T-helper 2 cell treated with Interferon-gamma antibody and Interleukin-4, amounts not matched to agents 100 ng/mL and 5 ng/mL, for 36 hours (primary cell): Measurements from ENCODE around the gene KCNJ1. TPM values are rescaled to one million over a fixed set of nuclear protein-coding genes. Genes with fewer than 3 reads are reported as not detected.

Source experiments
- intact Hi-C: fragments of 100-400 bp; cut with micrococcal nuclease; formaldehyde crosslinking; loops from one replicate; pipeline ENCODE4 v1.15.1; 2023
- total RNA-seq: library from RNA; stranded (reverse); gene quantifications from 2 replicates; pipeline ENCODE4 v1.2.3, GENCODE V29; 2022

KCNJ1 gene
- total RNA-seq, 1 donor from 2014 or later: not detected

DNA sequence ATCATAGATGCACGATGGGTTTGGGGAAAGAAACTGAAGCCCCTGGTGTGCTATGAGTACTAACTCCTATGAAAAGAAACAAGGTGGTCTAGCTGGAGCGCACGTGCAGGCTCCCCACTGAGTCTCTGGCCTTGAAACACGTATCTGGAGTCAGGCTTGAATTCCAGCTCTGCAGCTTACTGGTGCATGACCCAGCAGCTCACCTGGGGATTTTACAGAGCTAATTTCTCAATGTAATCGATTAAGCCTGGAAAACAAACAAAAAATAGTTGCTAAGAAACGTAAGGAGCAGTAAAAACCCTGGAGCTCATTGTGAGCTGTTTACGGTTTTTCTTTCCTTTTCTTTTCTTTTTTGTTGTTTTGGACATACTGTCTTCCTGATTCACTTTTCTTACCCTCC, 12.3 kb downstream of the KCNJ1 start:
- intact Hi-C loops: loop anchor here (5.0 kb wide), 1 partner anchor 823 kb away; no protein-coding TSS in a partner anchor

DNA sequence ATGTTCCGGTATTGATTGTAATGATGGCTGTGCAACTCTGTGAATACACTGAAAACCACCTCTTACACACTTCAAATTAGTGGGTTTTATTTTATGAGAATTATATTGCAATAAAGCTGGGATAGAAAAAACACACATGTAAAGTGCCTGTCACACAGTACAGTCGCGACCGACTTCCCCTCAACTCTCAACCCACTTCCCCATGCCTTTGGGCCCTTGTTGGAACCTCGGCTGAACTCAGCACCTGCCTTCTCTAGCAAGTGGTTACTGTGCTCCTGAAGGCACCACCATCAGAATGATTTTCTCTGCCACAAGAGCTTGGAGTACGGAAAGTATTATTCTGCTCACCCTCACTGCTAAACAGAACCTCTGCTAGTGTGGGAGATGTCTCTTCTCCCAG, 13.5 kb downstream of the KCNJ1 start:
- intact Hi-C loops: no loop called here

DNA sequence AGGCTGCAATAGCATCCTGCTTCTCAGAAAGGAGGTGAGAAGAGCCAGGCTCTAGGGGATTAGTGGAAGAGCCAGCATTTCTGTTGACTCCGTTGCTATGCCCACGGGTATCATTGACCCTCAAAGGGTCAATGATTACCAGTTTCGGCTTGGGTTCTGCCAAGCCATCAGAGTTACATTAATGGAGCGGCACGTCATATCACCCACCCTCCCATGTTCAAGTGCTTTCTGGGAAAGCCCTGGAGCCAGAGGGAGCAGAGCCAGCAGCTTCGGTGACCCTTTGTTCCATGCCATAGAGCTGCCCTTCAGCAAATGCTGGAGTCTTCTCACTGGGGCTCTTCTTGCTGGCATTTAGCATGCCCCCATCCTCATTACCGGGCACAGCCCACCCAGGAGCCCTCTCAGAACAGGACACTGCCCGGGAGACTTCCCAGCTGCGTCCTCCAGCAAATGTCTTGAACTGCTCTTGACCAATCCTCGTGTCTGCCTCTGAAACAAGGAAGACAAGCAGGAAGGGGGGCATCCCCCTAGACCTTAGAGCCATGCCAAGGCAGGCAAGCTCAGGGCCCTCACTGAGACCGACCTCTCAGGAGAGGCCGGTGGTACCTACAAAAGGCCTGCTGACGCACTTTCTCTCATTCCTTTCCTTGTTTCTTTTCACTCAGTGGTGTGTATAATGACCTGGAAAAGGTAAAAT, 14.6 kb downstream of the KCNJ1 start:
- intact Hi-C loops: no loop called here

DNA sequence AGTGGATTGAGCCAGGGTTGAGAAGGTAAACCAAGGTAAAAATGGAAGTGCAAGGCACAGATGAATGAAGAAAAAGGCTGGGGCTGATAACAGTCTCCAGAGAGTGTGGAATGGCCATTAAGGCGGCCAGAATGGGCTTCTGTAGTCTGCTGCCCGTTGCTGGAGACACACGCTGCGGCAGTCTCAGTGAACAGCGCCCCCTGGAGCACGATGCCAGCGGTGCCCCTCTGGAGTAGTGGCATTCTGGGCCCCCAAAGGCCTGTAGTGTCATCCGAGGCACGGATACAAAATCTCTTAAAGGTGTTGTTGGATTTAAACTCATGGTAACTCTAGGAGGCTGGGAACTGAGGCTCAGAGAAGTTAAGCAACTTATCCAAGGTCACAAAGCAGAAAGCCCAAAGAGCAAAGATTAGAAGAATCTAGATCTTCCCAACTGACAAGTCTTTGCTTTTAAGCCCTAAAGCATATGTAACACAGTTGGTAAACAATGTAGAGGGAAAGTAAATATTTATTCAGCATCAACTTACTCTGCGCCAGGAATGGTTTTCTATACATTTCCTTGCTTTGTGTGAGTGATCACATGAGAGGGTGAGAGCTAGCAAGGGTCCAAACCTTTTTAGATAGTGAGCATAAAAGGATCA, 18.2 kb downstream of the KCNJ1 start:
- intact Hi-C loops: no loop called here

DNA sequence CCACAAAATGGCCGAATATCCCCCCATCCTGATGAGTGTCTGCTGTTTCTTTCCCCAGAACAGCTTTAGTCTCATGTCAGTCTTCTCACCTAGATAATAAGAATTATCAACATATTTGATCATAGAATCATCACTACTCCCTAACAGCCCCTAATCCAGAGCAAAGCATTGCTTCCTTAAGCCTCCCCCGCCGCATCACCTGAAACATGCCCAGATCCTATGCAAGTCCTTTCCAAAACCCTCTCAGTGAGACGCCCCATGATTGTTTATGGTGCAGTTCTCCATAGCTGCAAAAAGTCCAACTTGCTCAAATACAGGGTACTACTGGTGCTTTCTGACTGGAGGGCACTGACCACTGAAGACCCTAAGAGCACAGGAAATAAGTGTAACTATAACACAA, 20.1 kb downstream of the KCNJ1 start:
- intact Hi-C loops: no loop called here

DNA sequence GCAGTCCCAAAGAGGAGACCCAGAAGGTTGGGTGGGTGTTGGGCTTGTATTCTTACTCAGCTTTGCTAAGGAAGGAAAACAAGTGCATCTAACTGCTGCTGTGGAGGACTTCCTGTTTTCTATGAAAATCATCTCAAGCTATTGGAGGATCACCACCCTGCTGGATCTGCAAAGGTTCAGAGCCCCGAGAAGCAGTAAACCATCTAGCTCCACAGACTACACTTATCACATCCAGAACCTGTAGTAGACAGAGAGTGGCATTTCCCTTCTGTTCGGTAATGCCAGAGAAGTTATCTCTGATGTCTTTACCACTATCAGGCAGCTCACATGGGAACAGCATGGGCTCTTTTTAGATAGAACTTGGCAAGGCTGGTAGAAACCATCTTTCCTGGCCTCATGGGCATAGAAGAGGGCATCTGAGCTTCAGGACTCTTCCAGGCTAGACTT, 21.7 kb downstream of the KCNJ1 start:
- intact Hi-C loops: no loop called here

DNA sequence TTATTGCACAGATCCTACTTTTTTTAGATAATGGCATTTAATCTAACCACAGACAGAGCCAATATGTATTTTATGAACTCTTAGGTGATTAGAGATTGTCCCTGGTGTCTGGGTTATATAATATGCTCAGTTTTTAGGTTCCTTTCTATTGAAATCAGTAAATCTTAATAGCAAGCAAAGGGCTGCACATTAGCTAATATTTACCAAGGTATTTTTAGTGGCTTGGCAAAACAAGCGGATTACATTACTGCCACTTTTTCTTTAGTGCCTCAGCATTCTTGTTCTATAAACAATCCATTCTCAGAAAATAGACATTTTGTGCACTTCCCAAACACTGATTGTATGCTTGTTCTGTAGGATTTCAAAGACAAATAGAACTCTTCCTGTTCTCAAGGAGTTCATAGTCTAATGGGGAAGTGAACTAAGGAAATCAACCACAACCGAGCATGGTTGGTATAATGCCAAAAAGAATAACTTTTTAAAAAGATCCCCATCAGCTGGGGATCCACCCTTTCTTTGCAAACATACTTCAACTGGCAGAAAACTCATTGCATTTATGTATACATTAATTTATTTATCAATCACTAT, 23.8 kb downstream of the KCNJ1 start:
- intact Hi-C loops: no loop called here

DNA sequence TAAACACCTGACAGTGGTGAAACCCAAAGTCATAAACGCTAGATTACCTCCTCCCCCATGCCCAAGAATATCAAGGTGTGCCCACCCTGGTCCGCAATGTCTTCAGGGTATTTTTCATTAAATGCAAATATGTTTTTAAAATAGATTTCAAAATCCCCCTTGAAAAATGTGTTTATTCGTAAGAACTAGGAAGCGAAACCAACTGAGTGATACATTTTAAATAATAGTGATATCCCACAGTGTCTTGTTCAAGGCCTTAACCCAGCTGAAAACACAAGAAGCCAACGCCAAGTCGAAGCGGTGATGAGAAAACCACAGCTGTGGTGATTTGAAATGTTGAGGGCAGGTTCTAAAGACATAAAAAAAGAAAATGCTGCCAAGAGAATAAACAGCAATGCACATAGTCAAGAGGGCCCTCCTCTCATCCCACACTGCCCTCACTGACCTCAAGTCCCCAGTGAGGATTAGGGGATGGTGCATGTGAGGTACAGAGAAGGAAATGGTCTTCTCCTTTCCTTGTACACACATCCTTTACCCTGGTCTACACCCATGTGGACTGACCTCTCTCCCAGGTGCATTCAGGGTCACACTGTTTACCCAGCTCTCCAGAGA, 25.5 kb downstream of the KCNJ1 start:
- intact Hi-C loops: no loop called here

DNA sequence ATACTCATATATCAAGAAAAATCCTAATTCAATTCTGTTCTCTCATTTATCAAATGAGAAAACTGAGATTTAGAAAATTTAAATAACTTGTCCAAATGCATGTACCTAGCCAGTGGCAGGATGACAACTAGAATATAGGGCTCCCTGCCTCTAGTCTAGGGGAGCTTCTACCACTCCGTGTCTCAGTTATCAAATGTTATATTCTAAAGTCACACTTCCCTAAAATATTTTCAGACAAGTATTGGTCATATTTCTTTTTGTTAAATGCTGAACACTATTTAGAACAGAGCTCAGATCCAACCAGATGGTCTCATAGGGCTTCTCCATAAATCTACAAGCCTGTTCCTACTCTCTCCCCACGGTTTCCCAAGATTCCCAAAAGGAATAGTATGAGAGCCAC, 26.3 kb downstream of the KCNJ1 start:
- intact Hi-C loops: no loop called here

DNA sequence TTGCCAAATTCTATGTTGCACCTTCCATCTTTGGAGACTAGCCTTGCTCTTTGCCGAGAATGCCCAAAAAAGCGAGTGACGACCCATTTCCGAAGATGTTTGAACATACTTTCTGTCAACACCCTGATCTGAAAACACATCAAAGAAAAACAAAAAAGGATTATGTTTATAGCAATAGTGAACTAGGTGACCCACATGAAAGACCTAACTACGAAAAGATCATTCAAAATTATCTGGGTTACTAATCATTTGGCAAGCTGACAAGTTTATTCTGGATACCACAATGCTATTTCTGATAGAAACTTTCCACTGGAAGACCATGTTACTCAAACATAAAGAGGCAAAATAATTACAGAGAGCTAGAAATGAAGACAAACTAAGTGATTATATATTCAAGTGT, 27.0 kb downstream of the KCNJ1 start:
- intact Hi-C loops: no loop called here

DNA sequence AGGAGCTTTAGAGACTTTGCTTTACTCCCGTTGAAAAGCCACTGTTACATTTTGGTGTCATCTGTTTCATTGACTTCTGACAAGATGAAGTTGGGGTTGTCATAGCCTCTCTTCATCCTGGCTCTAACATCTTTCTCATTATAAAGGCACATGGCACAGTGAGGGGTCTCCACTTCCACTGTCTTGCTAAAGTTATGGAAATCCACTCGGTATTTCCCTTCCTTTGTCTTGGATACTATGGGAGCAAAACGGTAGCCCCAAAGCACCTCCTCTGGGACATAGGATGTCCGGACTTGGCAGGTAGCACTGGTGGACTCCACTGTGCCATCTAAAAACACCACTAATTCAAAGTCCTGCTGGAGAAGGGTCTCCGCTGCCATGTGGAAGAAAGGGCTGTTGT, 28.0 kb downstream of the KCNJ1 start:
- intact Hi-C loops: no loop called here

DNA sequence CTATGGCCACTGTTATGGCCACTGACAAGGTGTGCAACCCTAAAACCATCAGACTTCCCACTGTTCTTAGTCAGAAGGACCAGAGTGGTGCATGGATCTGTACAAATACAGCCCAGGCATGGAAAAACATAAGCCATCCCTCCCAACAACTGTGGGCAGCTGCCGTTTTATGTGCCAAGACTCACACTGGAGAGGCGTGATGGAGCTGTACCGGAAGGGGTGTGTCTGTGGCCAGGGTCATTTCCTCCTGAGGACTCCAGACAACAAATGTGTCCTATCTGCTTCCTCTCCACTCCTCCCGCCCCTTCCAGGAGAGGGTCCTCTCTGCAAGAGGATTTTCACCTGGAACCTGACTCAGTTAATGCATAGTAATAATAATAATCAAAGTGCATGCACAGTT, 29.5 kb downstream of the KCNJ1 start:
- intact Hi-C loops: no loop called here

DNA sequence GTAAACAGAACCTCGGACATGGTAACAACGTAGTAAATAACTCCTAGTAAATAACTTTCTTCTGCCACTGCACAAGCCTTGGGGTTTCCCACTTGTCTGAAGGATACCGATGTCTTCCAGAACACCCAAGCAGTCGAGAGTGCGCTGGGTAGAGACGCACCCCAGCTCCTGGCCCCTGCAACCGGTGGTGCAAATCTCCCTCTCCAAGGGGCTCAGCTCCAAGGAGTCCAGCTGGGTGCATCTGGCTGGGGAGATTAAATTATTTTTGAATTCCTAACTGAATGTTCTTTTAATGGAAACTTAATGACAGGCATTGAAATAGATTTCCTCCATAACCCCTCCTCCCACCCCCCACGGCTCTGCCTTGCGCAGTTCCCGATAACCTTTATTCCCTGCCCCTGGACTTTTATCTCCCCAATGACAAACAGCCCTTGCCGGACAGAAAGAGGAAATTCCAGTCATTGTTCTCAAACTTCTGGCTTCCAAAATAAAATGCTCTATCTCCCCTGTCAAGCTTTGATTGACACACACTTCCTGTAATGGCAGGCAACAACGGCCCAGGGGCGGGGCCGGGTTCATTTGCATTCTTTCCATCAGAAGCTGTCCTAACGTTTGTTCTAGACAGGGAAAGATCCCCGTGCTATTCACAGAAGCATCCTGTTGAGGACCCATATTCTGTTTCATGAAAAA, 31.2 kb downstream of the KCNJ1 start:
- intact Hi-C loops: no loop called here

DNA sequence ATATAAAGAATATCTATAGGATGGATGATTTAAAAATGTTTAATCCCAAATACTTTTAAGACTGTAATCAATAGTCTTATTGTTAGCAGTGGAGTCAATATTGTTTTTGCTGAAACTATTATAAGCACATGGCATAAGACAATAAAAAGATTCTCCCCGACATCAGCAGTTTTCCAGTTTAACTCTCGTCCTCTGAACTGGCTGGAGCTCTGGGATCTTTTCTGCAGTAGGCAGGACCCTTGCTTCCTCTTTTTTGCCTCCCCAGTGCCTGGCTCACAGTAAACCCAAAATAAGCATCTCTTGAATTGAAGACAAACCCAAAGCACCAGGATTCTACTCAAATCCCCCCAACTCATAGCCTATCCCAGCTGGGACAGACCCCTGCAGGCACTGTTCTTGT, 32.9 kb downstream of the KCNJ1 start:
- intact Hi-C loops: loop anchor here (5.0 kb wide), 2 partner anchors 307 to 322 kb away; no protein-coding TSS in a partner anchor

DNA sequence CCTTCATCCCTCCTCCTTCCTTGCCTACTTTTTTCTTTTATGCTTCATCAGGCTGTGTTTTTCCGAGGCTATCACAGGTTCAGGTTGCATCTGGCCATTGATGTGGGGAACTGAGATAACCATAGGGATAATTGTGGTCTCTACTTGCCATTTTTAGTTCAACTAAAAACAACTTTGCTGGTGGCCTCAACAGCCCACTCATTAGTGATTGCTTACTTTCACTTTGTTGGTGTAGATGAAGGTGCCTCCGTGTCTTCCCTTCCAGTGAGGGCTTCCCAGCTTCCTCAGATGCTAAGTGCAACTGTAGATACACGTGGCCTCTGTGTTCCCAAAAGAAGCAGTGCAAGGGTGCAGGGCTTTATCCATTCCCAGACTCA, 35.0 kb downstream of the KCNJ1 start:
- intact Hi-C loops: loop anchor here (5.0 kb wide), 2 partner anchors 305 to 320 kb away; no protein-coding TSS in a partner anchor

DNA sequence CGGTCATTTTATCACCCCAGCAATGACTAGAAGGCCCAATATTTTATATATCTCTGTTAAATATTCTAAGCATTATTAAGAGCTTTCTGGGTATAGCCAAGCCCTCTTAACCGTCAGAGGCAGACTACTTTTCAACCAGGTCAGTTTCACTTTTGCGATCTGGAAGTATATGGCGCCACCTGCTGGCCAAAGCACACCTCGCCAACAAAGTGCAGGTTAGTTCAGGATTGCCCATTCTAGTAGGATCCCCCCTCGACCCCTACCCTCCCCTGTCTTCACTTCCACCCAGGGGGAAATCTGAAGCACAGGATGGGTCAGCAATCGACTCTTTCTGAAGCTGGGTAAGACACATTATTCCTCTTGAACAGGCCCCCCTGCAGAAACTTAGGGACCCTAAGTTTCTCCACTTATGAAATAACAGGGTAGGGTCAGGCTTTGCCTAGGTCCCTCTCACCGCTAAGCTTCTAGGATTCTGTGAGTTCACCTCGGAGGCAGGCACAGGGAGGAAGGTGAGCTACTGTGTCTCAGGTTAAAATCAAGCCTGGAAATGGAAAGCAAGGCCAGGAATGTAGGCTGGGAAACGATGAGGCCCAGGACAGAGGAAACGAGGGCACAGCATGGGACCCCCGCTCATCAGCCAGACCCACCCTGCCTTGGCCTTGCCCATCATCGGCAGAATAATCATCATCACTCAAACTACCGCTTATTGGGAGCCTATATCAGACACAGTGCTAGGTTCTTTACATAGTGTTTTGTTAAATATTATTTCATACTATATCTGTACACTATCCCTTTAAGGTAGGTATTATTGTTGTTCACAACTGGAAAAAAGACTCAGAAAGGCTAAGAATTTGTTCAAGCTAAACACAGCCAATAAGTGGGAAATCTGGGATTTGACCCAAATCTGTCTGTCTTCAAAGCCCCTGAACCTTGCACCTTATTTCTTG, 35.6 kb downstream of the KCNJ1 start:
- intact Hi-C loops: loop anchor here (1.0 to 5.0 kb wide), 11 partner anchors 27 to 800 kb away; no protein-coding TSS in a partner anchor

DNA sequence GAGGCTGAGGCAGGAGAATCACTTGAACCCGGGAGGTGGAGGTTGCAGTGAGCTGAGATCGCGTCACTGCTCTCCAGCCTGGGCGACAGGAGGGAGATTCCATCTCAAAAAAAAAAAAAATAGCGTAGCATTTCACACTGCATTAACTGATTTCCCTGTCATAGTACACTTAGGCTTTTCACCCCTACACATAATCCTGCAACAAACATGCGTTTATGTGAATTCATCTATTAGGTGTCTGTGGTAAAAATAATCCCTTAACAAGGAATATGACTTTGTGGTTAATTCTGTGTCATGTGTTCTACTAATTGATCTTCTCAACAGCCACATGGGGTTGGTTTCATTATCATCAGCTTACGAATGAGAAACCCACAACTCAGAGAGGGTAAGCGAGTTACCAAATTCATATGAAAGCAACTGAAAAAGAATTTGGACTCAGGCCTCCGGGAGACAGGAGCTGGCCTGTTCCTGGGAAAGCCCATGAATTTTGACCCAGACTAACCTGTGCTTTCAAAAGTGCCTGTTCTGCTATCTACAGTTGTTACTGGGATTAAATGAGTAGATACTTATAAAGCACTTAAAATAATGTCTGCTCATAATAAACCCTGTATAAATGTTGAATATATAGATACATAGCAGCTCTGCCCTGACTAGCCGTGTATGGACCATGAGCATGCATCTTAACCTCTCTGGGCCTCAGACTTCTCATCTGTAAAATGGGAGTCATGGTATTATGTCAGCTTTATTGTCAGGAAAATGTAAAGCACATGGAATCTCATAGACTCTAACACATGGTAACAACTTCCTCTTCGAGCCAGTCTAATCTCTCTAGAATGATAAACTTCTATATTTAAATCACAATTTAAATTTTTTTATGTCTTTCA, 36.6 kb downstream of the KCNJ1 start:
- intact Hi-C loops: loop anchor here (1.0 to 5.0 kb wide), 11 partner anchors 28 to 799 kb away; no protein-coding TSS in a partner anchor

DNA sequence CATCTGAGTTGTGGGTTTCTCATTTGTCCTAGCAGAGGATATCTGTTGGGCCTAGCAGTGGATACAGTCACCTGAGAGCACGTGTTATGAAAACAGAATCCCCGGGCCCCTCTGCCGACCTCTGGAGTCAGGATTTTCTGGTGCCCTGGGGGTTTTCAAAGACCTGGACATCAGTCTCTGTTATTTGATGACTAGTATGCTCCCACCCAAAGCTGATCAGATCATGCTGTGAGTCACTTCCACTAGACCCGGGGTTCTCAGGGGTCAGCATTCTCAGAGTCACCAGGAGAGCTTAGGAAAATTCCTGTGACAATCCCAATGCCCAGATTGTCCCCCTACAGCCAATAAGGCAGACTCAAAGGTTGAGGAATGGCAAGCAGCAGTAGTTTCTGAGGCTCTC, 38.7 kb downstream of the KCNJ1 start:
- intact Hi-C loops: no loop called here

DNA sequence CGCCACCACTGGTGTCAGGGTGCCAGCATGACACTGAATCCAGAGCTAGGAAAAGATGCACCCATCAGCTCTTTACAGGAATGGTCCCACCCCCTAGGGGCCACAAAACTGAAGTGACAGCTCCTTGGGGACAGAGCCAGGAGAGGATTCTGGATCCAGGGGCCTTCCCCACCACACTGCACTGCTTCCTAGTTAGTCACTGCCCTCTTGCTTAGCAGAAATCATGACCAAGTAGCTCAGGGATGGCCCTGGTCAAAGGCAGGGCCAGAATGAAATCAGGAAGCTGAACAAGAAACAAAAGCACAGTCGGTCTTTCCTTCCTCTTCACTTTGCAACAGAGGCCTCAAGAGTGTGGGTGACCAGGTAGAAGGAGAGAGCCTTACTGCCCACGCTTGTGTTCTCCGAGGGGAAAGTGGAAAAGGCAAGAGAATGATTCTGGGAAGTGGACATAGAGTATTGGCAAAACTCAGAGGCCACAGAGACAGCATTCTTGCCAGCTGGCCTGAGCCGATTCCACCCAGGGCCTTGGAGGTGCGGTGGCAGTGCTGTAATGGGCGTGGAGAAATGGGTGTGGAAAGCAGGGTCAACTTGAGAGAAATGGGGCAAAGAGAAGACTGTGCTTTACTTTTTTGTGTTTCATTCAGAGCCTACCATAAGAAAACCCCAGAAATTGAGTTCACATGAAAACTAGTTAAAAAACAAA, 39.8 kb downstream of the KCNJ1 start:
- intact Hi-C loops: no loop called here
